T-helper 17 cell (primary cell): ENCODE measurements around the gene PSMB8. TPM values are rescaled to one million over a fixed set of nuclear protein-coding genes. Genes with fewer than 3 reads are reported as not detected.
"Not testable (repeated sequence)": the region's sequence is repeated elsewhere in the genome, so short reads cannot be mapped to it uniquely, and the experiment has no call there.

Experiments used
- ATAC-seq: fragments of 150-1000 bp; cut with Tn5 transposase; 2 replicates; pipeline ENCODE4 v1.10.0; 2021; ENCODE audit warnings: mild to moderate bottlenecking, moderate library complexity
- DNase-seq, 3 donors: peaks; one replicate each; pipeline versions ENCODE4 v3.0.0 to v3.0.0-alpha.2; 2020 to 2021
- H3K9me3 ChIP-seq: one replicate; pipeline ENCODE4 v1.7.0; 2013; ENCODE audit warnings: low read length, mild to moderate bottlenecking; ENCODE audit not compliant: control insufficient read depth, poor library complexity, severe bottlenecking
- H3K27ac Mint-ChIP-seq: one replicate; pipeline ENCODE4 v1.8.0; 2022; ENCODE audit warnings: mild to moderate bottlenecking, moderate library complexity, mixed read lengths
- H3K27me3 Mint-ChIP-seq: one replicate; pipeline ENCODE4 v1.8.0; 2022; ENCODE audit warnings: mixed read lengths
- H3K36me3 Mint-ChIP-seq: one replicate; pipeline ENCODE4 v1.8.0; 2022; ENCODE audit warnings: low read depth, mixed read lengths
- H3K4me1 Mint-ChIP-seq: one replicate; pipeline ENCODE4 v1.8.0; 2022; ENCODE audit warnings: mild to moderate bottlenecking, mixed read lengths
- H3K4me3 Mint-ChIP-seq: one replicate; pipeline ENCODE4 v1.8.0; 2022; ENCODE audit warnings: mild to moderate bottlenecking, moderate library complexity, mixed read lengths
- total RNA-seq, 4 donors: library from RNA in 2 of 4; stranded (reverse) in 2 of 4; gene quantifications; one replicate each; pipeline ENCODE4 v1.2.3 and lab custom pipeline; 2022 to 2026

The PSMB8 gene
- total RNA-seq = 100 to 1,000 TPM; 131 to 139 TPM
- 151 to 161 reads per million in 2 donors for total RNA-seq (lab: John Stamatoyannopoulos, UW)

DNA sequence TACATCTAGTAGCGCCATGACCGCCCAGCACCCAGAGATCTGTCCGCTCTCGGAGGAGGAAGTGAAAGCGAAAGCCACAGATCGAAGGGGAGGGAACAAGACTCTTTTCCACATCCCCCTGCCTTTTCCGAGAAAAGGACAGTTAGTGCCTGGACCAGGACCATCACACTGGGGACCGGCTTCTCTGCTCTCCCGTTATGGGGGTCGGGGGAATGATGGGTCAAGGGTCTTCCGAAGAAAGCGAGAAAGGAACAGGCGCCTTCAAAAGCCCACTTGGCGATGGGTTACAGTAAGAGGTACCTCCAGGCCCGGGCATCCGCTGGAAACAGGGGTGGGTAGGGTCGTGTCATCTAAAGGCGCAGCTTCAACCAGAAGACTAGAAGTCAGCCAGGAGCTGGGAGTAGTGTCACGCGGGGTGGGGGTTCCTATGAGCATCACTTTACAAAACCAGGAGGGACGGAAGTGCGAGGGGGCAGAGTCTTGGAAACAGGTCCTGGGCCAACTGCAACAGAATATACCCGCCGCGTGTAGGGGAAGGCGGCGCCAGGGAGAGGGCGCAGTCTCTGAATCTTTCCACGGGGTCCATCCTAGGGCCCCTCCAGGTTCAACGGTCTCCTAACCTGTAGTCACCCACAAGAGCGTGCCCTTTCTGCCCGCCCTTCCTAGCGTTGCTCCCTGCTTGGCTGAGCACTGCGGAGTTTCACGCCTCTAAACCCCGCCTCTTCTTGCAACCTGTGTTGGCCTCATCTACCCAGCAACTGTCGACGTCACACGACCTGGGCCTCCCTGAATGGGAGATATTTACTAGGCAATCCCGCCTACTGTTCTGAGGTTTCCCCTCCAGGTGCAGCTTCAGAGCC lies at the start of gene PSMB8:
PSMB8 (minus strand) TSS at position 69 of the 860 bp plus-strand sequence; CDS start at position 18, 51 bp downstream.
- H3K4me1 Mint-ChIP-seq = peaks cover 75% of the 10 kb centered on the region
- no peaks in the 10 kb centered on the region for H3K27me3 Mint-ChIP-seq
- peak; percentile 82 to 96 (median 90) for DNase-seq
- ATAC-seq = peak; percentile 84
- peak within 1 kb of the TSS; percentile 100 for H3K27ac Mint-ChIP-seq
- H3K36me3 Mint-ChIP-seq = peaks cover 37% of the 10 kb centered on the region
- H3K4me3 Mint-ChIP-seq = peak within 1 kb of the TSS; percentile 99
- H3K9me3 ChIP-seq = no peaks in the 10 kb centered on the region

DNA sequence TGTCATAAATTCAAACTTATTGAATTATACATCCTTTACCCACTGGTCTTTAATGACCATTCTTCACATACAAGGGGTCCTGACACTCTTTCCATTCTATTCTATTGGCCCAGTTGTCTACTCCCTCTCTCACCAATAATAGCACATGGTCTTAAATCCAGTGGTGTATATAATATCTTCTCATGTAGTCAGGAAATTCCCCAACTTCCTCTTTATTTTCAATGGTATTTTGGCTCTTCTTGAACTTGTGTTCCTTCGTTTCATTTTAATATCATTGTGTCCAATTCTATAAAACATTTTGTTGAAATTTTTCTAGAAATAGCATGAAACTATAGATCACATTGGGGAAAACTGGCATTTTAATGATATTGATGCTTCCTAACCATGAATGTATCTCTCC lies 47.0 kb upstream of the PSMB8 start:
- ATAC-seq (no peak), DNase-seq (no peak)
- H3K9me3 ChIP-seq = no peaks in the 10 kb centered on the region
- H3K27me3 Mint-ChIP-seq = no peaks in the 10 kb centered on the region
- H3K36me3 Mint-ChIP-seq = no peaks in the 10 kb centered on the region
- peaks cover 21% of the 10 kb centered on the region for H3K4me1 Mint-ChIP-seq
- H3K4me3 Mint-ChIP-seq = no peak overlapping the region
- no peak overlapping the region for H3K27ac Mint-ChIP-seq

DNA sequence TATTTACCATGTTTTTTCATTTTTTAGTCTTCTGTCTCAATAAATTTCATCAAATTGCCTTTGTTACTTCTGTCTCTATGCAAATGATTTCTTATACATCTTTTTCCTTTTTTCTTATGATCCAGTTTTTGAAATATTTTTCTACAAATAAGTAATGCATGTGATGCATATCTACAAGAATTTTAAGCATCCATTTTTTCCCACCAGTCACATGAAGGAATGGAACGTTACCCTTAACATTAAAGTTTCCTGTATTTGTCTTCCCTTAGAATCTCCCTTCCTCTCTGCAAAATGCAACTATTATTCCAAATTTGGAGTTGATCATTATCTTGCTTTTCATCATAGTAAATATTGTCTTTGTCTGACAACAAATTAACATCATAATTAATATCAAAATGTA lies 45.7 kb upstream of the PSMB8 start:
- Mint-ChIP-seq H3K27me3 (no peaks in the 10 kb centered on the region), H3K4me1 (peaks cover 9% of the 10 kb centered on the region), H3K27ac (no peak overlapping the region), H3K4me3 (no peak overlapping the region), H3K36me3 (no peaks in the 10 kb centered on the region)
- H3K9me3 ChIP-seq = no peaks in the 10 kb centered on the region
- no peak for ATAC-seq
- no peak for DNase-seq

DNA sequence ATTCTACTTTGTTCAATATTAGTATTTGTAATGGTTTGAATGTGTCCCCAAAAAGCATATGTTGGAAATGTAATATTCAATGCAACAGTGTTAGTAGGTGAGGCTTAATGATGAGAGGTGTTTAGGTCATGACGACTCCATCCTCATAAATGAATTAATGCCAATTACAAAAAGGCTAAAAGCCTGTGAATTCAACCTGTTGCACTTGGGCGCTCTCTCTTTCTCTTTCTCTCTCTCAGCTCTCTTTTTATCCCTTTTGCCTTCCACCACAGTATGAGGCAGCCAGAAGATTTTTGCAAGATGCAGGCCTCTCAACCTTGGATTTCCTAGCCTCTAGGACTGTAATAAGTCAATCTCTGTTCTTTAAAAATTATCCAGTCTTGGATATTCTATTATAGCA lies 44.7 kb upstream of the PSMB8 start:
- no peaks in the 10 kb centered on the region for H3K27me3 Mint-ChIP-seq
- H3K36me3 Mint-ChIP-seq = no peaks in the 10 kb centered on the region
- no peak overlapping the region for H3K27ac Mint-ChIP-seq
- H3K9me3 ChIP-seq = no peaks in the 10 kb centered on the region
- peaks cover 2% of the 10 kb centered on the region for H3K4me1 Mint-ChIP-seq
- H3K4me3 Mint-ChIP-seq = no peak overlapping the region
- DNase-seq (no peak), ATAC-seq (no peak)

DNA sequence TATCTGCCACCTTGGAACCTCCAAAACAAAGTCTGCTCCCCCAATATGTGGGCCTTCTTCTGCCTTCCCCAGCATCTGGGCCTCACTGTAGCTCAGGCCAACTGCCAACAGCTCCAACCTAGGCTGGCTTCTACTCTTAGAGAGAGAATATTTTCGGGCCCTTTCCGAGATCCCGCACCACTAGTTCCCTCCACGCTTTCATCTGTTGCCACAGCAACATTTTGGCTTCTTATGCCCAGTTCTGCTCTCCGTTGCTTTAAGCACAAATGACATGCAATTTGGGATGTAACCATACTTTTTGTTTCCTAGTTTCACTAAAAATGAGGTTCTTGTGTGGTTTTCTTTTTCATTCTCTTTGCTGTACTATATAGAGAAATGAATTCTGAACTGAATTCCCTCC lies 43.8 kb upstream of the PSMB8 start:
- ATAC-seq (no peak), DNase-seq (no peak)
- Mint-ChIP-seq H3K27me3 (no peaks in the 10 kb centered on the region), H3K36me3 (no peaks in the 10 kb centered on the region), H3K4me3 (no peak overlapping the region), H3K4me1 (no peaks in the 10 kb centered on the region), H3K27ac (no peak overlapping the region)
- H3K9me3 ChIP-seq = no peaks in the 10 kb centered on the region

DNA sequence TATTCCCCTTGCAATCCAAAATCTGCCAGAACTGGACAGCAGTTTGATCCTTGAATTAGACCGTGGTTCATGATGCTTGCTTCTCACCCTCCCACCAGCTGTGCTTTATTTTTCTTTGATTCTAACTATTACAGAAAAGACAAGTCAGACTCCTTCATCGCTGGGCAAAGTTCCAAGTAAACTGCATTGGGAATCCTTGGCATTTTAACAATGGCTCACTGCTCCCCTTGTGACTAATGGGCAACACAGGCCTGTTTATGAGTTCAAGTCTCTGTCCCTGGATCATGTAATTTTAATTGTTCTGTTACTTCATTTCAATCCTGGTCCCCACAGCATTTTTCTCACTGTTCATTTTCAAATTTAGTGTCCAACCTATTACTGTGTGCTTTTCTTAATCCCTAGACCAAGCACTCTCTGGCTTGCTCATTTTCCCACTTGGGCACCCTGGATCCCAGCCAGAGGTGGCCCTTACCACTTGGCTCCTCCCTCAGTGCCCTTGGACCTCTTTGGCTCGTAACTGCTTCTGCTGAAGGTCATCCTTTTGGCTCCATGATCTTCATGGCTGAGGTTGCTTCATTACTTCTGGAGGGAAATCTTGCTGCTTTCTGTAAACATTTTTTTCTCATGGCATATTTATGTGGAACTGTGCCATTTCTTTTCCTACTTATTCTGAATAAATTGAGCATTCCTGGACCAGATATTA lies 43.0 kb upstream of the PSMB8 start:
- H3K36me3 Mint-ChIP-seq = no peaks in the 10 kb centered on the region
- no peak overlapping the region for H3K4me3 Mint-ChIP-seq
- no peak overlapping the region for H3K27ac Mint-ChIP-seq
- no peak for DNase-seq
- H3K27me3 Mint-ChIP-seq = no peaks in the 10 kb centered on the region
- no peaks in the 10 kb centered on the region for H3K4me1 Mint-ChIP-seq
- no peak for ATAC-seq
- no peaks in the 10 kb centered on the region for H3K9me3 ChIP-seq

DNA sequence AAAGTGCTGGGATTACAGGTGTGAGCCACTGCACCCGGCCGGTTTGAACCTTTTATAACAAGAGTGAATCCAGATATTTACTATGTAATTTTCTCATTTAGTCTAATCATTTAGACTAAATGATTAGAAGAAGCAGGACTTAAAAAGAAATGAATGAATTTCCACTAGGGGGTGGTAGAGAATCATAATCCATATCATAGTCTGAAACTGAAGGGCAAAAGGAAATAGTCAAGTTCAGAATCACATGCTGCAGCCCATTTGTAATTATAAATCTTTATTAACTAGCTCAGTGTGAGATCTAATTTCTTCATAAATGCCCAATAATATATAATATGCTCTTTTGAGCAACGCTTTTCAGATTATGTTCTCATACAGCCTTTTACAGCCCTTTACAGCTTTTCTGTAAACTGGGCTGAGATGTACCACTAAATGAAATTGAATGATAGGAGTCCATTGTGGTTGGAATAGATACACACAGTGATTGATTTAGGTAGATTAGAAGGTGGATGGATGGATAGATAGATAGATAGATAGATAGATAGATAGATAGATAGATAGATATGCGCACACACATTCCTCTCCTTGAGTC lies 41.9 kb upstream of the PSMB8 start:
- H3K36me3 Mint-ChIP-seq = peaks cover under 1% of the 10 kb centered on the region
- no peak overlapping the region for H3K27ac Mint-ChIP-seq
- H3K4me1 Mint-ChIP-seq = no peaks in the 10 kb centered on the region
- DNase-seq = no peak
- no peaks in the 10 kb centered on the region for H3K9me3 ChIP-seq
- peak; percentile 60 for ATAC-seq
- H3K27me3 Mint-ChIP-seq = no peaks in the 10 kb centered on the region
- H3K4me3 Mint-ChIP-seq = no peak overlapping the region

DNA sequence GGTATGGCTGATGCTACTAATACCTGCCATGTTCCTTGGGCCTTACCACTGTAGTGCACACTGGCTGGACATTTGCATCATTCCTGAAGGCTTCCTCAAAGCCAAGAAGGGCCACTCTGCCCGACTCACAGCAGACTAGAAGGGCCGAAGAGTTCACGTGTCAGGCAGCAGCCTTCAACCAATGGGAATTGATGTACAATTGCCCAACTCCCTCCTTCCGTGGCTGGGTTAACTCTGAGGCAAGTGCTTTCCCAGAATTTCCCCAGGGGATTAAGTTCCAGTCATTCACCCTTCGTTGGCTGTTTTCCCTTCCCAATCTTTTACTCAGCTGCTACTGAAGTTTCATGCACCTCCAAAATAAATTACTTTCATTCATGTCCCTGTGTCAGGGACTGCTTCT lies 39.9 kb upstream of the PSMB8 start:
- no peaks in the 10 kb centered on the region for H3K9me3 ChIP-seq
- peaks cover 7% of the 10 kb centered on the region for H3K27me3 Mint-ChIP-seq
- H3K4me1 Mint-ChIP-seq = no peaks in the 10 kb centered on the region
- peaks cover 8% of the 10 kb centered on the region for H3K36me3 Mint-ChIP-seq
- ATAC-seq = no peak
- no peak overlapping the region for H3K27ac Mint-ChIP-seq
- no peak overlapping the region for H3K4me3 Mint-ChIP-seq
- no peak for DNase-seq

DNA sequence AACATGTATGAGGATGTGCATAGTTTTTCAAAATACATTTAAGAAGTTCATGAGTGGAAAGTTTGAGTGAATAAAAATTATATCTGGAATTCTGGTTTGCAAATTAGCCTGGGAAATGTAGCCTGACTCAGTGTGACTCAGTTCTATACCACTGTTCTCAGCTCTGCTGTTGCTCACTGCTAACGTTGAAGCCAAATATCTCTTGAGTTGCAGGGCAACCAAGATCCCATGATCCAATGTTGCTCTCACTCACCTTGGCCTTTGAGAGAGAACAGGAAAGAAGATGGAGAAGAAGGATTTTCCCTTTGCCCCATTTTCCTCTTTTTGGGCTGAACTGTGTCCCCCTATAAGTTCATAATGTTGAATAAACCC lies 39.0 kb upstream of the PSMB8 start:
- no peak for DNase-seq
- Mint-ChIP-seq H3K4me3 (no peak overlapping the region), H3K27me3 (peaks cover 7% of the 10 kb centered on the region), H3K36me3 (peaks cover 9% of the 10 kb centered on the region), H3K4me1 (peaks cover under 1% of the 10 kb centered on the region), H3K27ac (no peak overlapping the region)
- ATAC-seq = no peak
- H3K9me3 ChIP-seq = no peaks in the 10 kb centered on the region

DNA sequence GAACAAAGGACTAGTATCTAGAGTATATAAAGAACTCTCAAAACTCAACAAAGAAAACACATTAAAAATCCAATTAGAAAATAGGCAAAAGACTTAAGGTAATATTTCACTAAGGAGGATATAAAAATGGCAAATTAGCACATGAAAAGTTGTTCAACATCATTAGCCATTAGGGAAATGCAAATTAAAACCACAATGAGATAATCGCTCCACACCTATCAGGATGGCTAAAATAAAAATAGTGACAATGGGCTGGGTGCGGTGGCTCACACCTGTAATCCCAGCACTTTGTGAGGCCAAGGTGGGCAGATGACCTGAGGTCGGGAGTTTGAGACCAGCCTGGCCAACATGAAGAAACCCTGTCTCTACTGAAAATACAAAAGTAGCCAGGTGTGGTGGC lies 37.1 kb upstream of the PSMB8 start:
- H3K36me3 Mint-ChIP-seq, H3K4me1 Mint-ChIP-seq, ATAC-seq, DNase-seq, H3K27me3 Mint-ChIP-seq, H3K4me3 Mint-ChIP-seq, H3K9me3 ChIP-seq: not testable (repeated sequence)
- H3K27ac Mint-ChIP-seq = peak overlapping the region; percentile 39

DNA sequence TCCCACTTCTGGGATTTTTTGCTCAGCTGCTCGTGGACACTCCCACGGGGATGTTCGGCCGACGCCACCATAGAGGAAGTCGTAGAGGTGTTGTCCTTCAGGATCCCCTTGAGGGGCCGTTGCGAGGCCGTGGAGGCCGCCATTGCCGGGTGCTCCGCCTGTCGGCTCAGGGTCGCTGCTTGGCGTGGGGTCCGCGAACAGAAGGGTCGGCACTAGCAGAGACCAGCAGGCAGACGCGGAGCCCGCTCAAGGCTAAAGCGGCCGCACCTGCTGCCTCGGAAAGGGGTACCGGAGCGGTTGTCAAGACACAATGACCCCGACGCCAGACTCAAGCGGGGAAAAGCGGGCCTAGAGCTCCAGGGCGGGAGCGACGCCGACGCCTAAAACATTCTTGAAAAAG lies 35.8 kb upstream of the PSMB8 start:
- H3K4me1 Mint-ChIP-seq = peaks cover 2% of the 10 kb centered on the region
- peaks cover 7% of the 10 kb centered on the region for H3K27me3 Mint-ChIP-seq
- ATAC-seq (no peak), DNase-seq (no peak)
- H3K9me3 ChIP-seq = no peaks in the 10 kb centered on the region
- no peak overlapping the region for H3K4me3 Mint-ChIP-seq
- peaks cover 10% of the 10 kb centered on the region for H3K36me3 Mint-ChIP-seq
- H3K27ac Mint-ChIP-seq = no peak overlapping the region

DNA sequence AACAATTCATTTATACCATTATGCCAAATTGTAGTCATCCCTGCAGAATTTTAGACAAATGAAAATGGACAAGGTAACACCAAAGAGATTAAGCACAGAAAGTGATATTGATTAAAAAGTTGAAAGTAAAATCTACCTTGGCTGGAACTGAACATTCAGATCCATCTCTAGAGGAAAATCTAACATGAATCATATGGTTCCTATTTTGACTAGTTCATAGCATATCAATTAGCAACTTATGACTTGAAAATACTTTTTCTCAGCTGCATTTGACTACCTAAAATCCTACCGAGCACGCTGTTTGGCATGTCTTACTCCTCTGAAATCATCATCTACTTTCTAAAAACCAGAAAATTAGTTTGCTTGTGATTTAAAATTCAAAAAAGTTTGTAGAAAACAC lies 32.8 kb upstream of the PSMB8 start:
- no peak overlapping the region for H3K27ac Mint-ChIP-seq
- H3K36me3 Mint-ChIP-seq = peaks cover 10% of the 10 kb centered on the region
- no peaks in the 10 kb centered on the region for H3K9me3 ChIP-seq
- peaks cover 2% of the 10 kb centered on the region for H3K4me1 Mint-ChIP-seq
- no peak overlapping the region for H3K4me3 Mint-ChIP-seq
- no peak for ATAC-seq
- H3K27me3 Mint-ChIP-seq = peaks cover 7% of the 10 kb centered on the region
- DNase-seq = no peak

DNA sequence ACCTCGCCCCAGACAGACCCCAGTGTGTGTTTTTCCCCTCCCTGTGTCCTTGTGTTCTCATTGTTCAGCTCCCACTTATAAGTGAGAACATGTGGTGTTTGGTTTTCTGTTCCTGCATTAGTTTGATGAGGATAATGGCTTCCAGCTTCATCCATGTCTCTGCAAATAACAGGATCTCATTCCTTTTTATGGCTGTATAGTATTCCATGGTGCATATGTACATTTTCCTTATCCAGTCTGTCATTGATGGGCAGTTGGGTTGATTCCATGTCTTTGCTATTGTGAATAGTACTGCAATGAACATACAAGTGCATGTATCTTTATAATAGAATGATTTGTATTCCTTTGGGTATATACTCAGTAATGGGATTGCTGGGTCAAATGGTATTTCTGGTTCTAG lies 30.1 kb upstream of the PSMB8 start:
- H3K36me3 Mint-ChIP-seq, DNase-seq, H3K4me3 Mint-ChIP-seq, ATAC-seq, H3K4me1 Mint-ChIP-seq, H3K27ac Mint-ChIP-seq, H3K9me3 ChIP-seq, H3K27me3 Mint-ChIP-seq: not testable (repeated sequence)
